IMR-90 (cell line): ENCODE results near the gene ZDHHC8. TPM values are rescaled to one million over a fixed set of nuclear protein-coding genes. Genes with fewer than 3 reads are reported as not detected.

Experiments used
- ATAC-seq: fragments of 200-7000 bp; cut with Tn5 transposase; 2 replicates; pipeline ENCODE4 v1.9.1; 2020; ENCODE audit warnings: low read depth, mild to moderate bottlenecking, moderate library complexity
- BruUV-seq: library from RNA; stranded (reverse); fragments of 400-500 nt; replicated peaks from 2 replicates; lab custom pipeline; 2021; lab: Mats Ljungman, UMichigan
- CTCF ChIA-PET: fragments of 300-600 bp; formaldehyde crosslinking; extraction: SDS; loops from one replicate; lab custom pipeline; 2021; ENCODE audit warnings: antibody characterized with exemption; lab: Yijun Ruan, JAX
- POLR2A ChIA-PET: fragments of 300-600 bp; sonication (Branson Sonifier 250); formaldehyde crosslinking; loops from one replicate; lab custom pipeline; 2022; ENCODE audit warnings: antibody characterized with exemption; ENCODE audit not compliant: unreplicated experiment; lab: Charles Lee
- DNase-seq: peaks from one replicate; pipeline ENCODE4 v3.0.0; 2013
- H2AFZ ChIP-seq: replicated peaks from 2 replicates; pipeline ENCODE3; 2013; ENCODE audit warnings: low read length, mild to moderate bottlenecking; ENCODE audit not compliant: poor library complexity
- H2AK5ac ChIP-seq: 2 replicates; pipeline ENCODE4 v1.6.1; 2013; ENCODE audit warnings: low read depth, low read length, inconsistent platforms
- H2AK9ac ChIP-seq: replicated peaks from 2 replicates; pipeline ENCODE3; 2013; ENCODE audit warnings: mild to moderate bottlenecking, low read depth, low read length, moderate library complexity; ENCODE audit not compliant: poor library complexity
- H2BK120ac ChIP-seq: 2 replicates; pipeline ENCODE4 v1.6.1; 2013; ENCODE audit warnings: low read depth, low read length, inconsistent platforms
- H2BK15ac ChIP-seq: 3 replicates; pipeline ENCODE4 v1.6.1; 2013; ENCODE audit warnings: low read depth, low read length, inconsistent platforms
- H2BK20ac ChIP-seq: 2 replicates; pipeline ENCODE4 v1.6.1; 2013; ENCODE audit warnings: low read depth, mild to moderate bottlenecking, inconsistent platforms, low read length, moderate library complexity
- H2BK5ac ChIP-seq: 2 replicates; pipeline ENCODE4 v1.6.1; 2013; ENCODE audit warnings: mild to moderate bottlenecking, low read depth, low read length, inconsistent platforms; ENCODE audit not compliant: poor library complexity, severe bottlenecking
- H3K14ac ChIP-seq: replicated peaks from 2 replicates; pipeline ENCODE4 v1.6.1; 2013; ENCODE audit warnings: low read depth, low read length, inconsistent platforms
- H3K18ac ChIP-seq: 2 replicates; pipeline ENCODE4 v1.6.1; 2013; ENCODE audit warnings: low read depth, low read length, control low read depth
- H3K23ac ChIP-seq: 2 replicates; pipeline ENCODE4 v1.6.1; 2013; ENCODE audit warnings: low read depth, low read length, inconsistent platforms
- H3K27ac ChIP-seq: 2 replicates; pipeline ENCODE4 v1.5.1; 2013; ENCODE audit warnings: mild to moderate bottlenecking, control low read depth, low read length; ENCODE audit not compliant: insufficient read depth
- H3K27me3 ChIP-seq: 2 replicates; pipeline ENCODE4 v1.6.1; 2013; ENCODE audit warnings: low read length; ENCODE audit not compliant: control insufficient read depth, insufficient read depth
- H3K36me3 ChIP-seq: 2 replicates; pipeline ENCODE4 v1.6.1; 2013; ENCODE audit warnings: low read length, mixed read lengths; ENCODE audit not compliant: control insufficient read depth, insufficient read depth
- H3K4ac ChIP-seq: 2 replicates; pipeline ENCODE4 v1.6.1; 2013; ENCODE audit warnings: low read depth, low read length, inconsistent platforms
- H3K4me1 ChIP-seq: 2 replicates; pipeline ENCODE4 v1.6.1; 2013; ENCODE audit warnings: low read length, mixed read lengths; ENCODE audit not compliant: control insufficient read depth, insufficient read depth
- H3K4me2 ChIP-seq: 2 replicates; pipeline ENCODE4 v1.6.1; 2013; ENCODE audit warnings: low read depth, mild to moderate bottlenecking, control low read depth, low read length, moderate library complexity
- H3K4me3 ChIP-seq: 2 replicates; pipeline ENCODE4 v1.5.1; 2013; ENCODE audit warnings: low read depth, mild to moderate bottlenecking, control low read depth, low read length, moderate library complexity; ENCODE audit not compliant: insufficient read depth
- H3K56ac ChIP-seq: 2 replicates; pipeline ENCODE4 v1.6.1; 2013; ENCODE audit warnings: low read length, inconsistent platforms; ENCODE audit not compliant: insufficient read depth; ENCODE audit errors: extremely low read depth
- H3K79me1 ChIP-seq, 2 experiments: 2 replicates each; pipeline ENCODE4 v1.6.1; 2013; ENCODE audit warnings: low read length in 2 of 2, inconsistent platforms in 1 of 2, low read depth in 1 of 2
- H3K9ac ChIP-seq: 2 replicates; pipeline ENCODE4 v1.6.1; 2013; ENCODE audit warnings: low read depth, low read length, control low read depth
- H3K9me1 ChIP-seq: 2 replicates; pipeline ENCODE4 v1.6.1; 2013; ENCODE audit warnings: low read length, inconsistent platforms; ENCODE audit not compliant: insufficient read depth
- H3K9me3 ChIP-seq: 2 replicates; pipeline ENCODE4 v1.6.1; 2013; ENCODE audit warnings: low read length; ENCODE audit not compliant: control insufficient read depth, insufficient read depth
- H4K20me1 ChIP-seq: 2 replicates; pipeline ENCODE4 v1.6.1; 2013; ENCODE audit warnings: low read length, inconsistent platforms; ENCODE audit not compliant: insufficient read depth
- H4K5ac ChIP-seq: 2 replicates; pipeline ENCODE4 v1.6.1; 2013; ENCODE audit warnings: mild to moderate bottlenecking, low read depth, low read length, control low read depth
- H4K8ac ChIP-seq, 2 experiments: 2 replicates each; pipeline ENCODE4 v1.6.1; 2013; ENCODE audit warnings: low read depth in 2 of 2, low read length in 2 of 2, control low read depth in 1 of 2, inconsistent platforms in 1 of 2
- H4K91ac ChIP-seq: 2 replicates; pipeline ENCODE4 v1.6.1; 2013; ENCODE audit warnings: low read depth, low read length, inconsistent platforms; ENCODE audit not compliant: insufficient read depth
- BHLHE40 ChIP-seq: fragments of 150-350 bp; IDR thresholded peaks from 2 replicates; pipeline ENCODE4 v1.6.1; 2016; ENCODE audit warnings: mild to moderate bottlenecking, low read depth, low read length
- FOS ChIP-seq: fragments of 150-350 bp; IDR thresholded peaks from 2 replicates; pipeline ENCODE4 v1.6.1; 2016; ENCODE audit warnings: low read depth, low read length
- MXI1 ChIP-seq: IDR thresholded peaks from 2 replicates; pipeline ENCODE4 v1.6.1; 2012; ENCODE audit warnings: low read depth, mild to moderate bottlenecking, low read length, moderate library complexity, borderline replicate concordance
- NFE2L2 ChIP-seq: fragments of 150-350 bp; IDR thresholded peaks from 2 replicates; pipeline ENCODE4 v1.6.1; 2016; ENCODE audit warnings: low read depth, mild to moderate bottlenecking, low read length
- WGBS, 2 experiments: methylation state at CpG; one replicate each; pipeline versions ENCODE4 v1.1.5 to v1.1.7; 2013; ENCODE audit warnings: missing lambda C conversion rate in 2 of 2; ENCODE audit not compliant: insufficient read length in 1 of 2; ENCODE audit errors: extremely low coverage in 2 of 2; 5-methylcytosine and 5-hydroxymethylcytosine counted together
- dilution Hi-C: fragments of 300-500 bp; cut with HindIII; formaldehyde crosslinking; loops from one replicate; pipeline ENCODE4 v1.14.3; 2018; ENCODE audit warnings: low sequenced_read_pairs; ENCODE audit not compliant: unreplicated experiment
- in situ Hi-C: fragments of 300-500 bp; cut with MboI; formaldehyde crosslinking; loops from 3 replicates; pipeline ENCODE4 v1.14.3; 2019; ENCODE audit warnings: low sequenced_read_pairs, inconsistent platforms, mixed read lengths
- intact Hi-C: fragments of 100-400 bp; cut with micrococcal nuclease; formaldehyde crosslinking; loops from 2 replicates; pipeline ENCODE4 v1.10.0; 2022
- polyA plus RNA-seq, 3 experiments: library from polyadenylated mRNA; depleted of rRNA; stranded (reverse); fragments of >200 nt; gene quantifications; 2 replicates each; pipeline ENCODE4 v1.2.3, GENCODE V29; 2012; ENCODE audit warnings: low replicate concordance in 1 of 3
- total RNA-seq: library from RNA; depleted of rRNA; stranded (reverse); fragments of >200 nt; gene quantifications from 2 replicates; pipeline ENCODE4 v1.2.3, GENCODE V29; 2012

Gene ZDHHC8
- total and polyA plus RNA-seq, 2 of the 4 experiments (the other 2 are of a cell fraction), result 2.5 to 72.6 TPM

- in situ Hi-C loops (no loop called here), intact Hi-C loops (no loop called here), dilution Hi-C loops (no loop called here)
- BruUV-seq, result no TSS peak
- Histone ChIP-seq H4K20me1 (no peaks in the 10 kb centered on the region), H3K4me1 (no peaks in the 10 kb centered on the region), H3K4ac (no peak overlapping the region), H4K8ac (no peak overlapping the region), H2AK5ac (no peak overlapping the region), H3K36me3 (no peaks in the 10 kb centered on the region), H3K23ac (no peak overlapping the region), H3K9ac (no peak overlapping the region), H2AFZ (no peak overlapping the region), H3K9me3 (no peaks in the 10 kb centered on the region), H2BK120ac (no peak overlapping the region), H3K9me1 (no peaks in the 10 kb centered on the region), H4K5ac (no peak overlapping the region), H4K91ac (no peak overlapping the region), H3K56ac (no peak overlapping the region), H2BK15ac (no peak overlapping the region), H3K4me2 (no peak overlapping the region), H3K27me3 (peaks cover 35% of the 10 kb centered on the region), H2BK20ac (no peak overlapping the region), H3K79me1 (no peaks in the 10 kb centered on the region), H3K27ac (no peak overlapping the region), H2BK5ac (no peak overlapping the region), H3K4me3 (no peak overlapping the region), H3K18ac (no peak overlapping the region), H3K14ac (no peak overlapping the region), H2AK9ac (no peak overlapping the region)
- DNase-seq (no peak), ATAC-seq (no peak)
- ChIA-PET POLR2A (no interaction called here), CTCF (no interaction called here)
- WGBS, 2 experiments, result 85% methylated on average over 5 of the region's 6 CpGs; no CpG with 5 or more reads in 1 of the 2 experiments
- no peak for TF ChIP-seq FOS
- no peak for TF ChIP-seq BHLHE40
- no peak for TF ChIP-seq MXI1
- no peak for TF ChIP-seq NFE2L2
Observed at GRCh38 chr22:20183823-20184222, 52.2 kb downstream of the ZDHHC8 start.
